HS-5 (cell line): ENCODE results near the gene LAD1.
A peak's percentile ranks its signal among the peaks of the same experiment; 100 is the strongest.

Source experiments
- DNase-seq: peaks from one replicate; pipeline ENCODE4 v3.0.0-alpha.2; 2012; ENCODE audit warnings: low read depth

The LAD1 gene

DNA sequence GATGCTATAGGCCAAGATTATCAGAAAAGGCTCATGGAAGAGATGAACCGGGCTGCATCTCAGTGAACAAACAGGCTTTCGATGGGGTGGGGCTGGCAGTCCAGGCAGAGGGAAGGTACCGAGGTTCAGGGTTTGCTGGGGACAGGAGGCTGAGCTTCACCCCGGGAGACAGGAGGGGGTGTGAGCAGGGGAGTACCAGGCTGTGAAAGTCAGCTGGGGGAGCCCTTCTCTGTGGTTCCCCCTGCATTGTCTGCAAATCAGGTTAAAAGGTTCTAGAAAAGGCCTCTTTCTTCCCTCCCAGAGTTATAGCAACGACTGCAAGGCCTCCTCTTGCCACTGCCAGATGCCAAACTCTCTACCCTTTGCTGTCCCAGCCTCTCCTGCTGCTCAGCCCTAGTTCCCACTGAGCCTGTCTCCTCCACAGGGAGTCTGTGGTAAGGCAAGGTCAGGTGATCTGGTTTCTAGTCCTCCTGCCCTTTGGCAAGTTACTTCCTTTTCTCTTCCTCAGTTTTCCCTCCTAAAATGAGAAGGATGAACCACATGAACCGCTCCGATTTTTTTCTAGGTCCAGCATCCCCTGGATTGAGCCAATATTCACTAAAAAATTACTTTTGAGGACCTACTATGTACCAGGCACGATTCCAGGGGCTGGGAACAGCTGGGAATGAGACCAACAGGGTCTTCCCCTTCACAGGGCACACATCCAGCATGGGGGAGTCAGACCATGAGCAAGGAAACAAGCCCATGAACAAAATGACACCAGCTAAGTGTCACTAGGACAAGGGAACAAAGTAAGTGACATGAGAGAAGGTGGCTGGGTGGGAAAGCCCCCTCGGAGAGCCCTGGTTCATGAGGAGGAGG, 7.2 kb downstream of the LAD1 start:
- DNase-seq = no peak

- no peak for DNase-seq
Measured at GRCh38 chr1:201391225-201391624, 7.9 kb downstream of the LAD1 start.

GRCh38 chr1:201389051-201389450, 10.1 kb downstream of the LAD1 start:
- no peak for DNase-seq

DNA sequence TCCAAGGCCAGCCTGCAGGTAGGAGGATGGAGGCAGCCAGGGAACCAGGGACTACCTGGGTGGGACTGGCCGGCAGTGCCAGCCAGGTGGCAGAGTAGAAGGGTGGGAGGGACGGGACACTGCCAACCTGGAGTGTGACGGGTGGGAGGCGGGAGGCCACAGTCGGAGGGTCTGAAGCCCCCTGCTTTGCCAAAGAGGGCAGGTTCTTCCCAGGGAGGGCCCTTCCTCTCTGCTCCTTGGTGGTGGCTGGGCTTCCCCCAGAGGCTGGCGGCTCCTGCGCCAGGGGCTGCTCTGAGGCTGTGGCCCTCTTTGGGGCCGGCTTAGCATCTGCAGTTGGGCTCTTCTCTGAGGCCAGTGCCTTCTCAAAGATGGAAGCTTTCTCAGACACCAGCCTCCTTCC, 12.9 kb downstream of the LAD1 start:
- no peak for DNase-seq

GRCh38 chr1:201385299-201385891, 13.7 kb downstream of the LAD1 start:
- no peak for DNase-seq

DNA sequence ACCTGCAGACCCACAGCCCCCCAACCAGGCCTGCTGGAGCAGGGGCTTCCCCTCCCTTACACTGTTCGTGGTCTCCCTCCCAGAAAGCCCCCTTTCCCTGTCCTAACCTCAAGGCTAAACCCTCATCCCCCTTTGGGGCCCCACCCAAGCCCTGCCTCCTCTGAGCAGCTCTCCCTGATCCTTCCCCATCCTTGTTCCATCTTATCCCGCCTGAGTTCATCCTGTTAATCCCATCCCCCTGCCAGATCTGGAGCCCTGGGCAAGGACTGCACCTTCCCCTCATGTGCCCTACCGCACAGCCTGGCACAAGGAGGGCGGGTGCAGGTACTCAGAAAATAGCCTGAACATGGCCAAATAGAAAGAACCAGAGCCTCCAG, 14.7 kb downstream of the LAD1 start:
- DNase-seq = no peak

DNA sequence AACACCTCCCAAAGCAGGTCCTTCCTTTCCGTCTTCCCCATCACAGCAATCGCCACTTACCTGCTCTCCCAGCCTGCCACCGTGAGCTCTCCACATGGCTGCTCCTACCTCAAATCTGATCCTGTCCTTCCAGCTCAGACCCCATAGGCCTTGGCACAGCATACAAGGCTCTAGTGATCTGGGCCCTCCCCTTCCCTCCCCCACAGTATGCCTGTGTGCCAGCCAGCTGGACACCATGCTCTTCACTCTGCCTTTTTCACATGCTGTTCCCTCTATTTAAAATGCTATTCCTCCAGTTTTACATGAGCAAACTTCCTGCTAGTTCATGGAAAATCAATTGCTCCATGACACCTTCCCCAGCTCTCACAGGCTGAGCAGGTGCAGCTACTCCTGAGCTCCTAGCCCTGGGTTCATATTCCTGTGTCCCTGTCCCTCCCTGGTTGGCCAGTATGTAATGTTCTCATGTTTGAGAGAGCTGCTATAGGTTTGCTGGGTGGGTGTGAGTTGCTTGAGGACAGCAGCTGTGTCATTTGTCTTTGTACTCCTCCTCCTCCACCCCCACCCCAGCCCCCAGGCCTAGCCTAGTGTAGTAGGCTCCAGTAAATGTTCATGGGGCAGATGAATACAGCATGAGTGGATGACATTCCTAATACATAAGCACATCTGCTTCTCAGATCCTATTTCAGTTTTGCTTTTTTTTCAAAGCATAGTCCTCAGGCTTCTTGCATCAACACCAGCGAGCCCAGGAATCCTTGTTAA, 15.3 kb downstream of the LAD1 start:
- peak; percentile 88 for DNase-seq

DNA sequence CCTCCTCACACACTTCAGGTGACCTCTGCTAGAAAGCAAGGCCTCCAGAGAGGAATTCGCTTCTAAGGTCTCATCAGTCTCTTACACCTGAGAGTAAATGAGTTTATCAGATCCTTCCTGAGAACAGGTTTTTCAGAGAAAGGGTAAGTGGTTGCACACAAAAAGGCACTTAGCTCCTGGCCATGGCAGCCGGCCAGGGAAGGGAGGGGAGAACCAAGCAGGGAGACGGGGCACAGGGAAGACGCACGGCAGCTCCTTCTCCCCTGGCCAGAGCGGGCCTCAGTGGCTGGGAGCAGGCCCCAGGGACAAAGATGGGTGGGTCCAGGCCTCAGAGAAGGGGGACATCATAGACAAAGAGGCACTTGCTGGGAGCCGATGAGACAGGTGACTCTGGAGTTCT, 18.0 kb downstream of the LAD1 start:
- no peak for DNase-seq

- no peak for DNase-seq
Measured at GRCh38 chr1:201379733-201380242, 19.3 kb downstream of the LAD1 start.

GRCh38 chr1:201378804-201379203, 20.3 kb downstream of the LAD1 start:
- DNase-seq = no peak

GRCh38 chr1:201377611-201378092, 21.5 kb downstream of the LAD1 start, which contains the start of gene TNNT2:
Gene TNNT2 (minus strand): TSS chr1:201377680. CDS start chr1:201373254, 4,426 bp downstream.
- DNase-seq = no peak

DNA sequence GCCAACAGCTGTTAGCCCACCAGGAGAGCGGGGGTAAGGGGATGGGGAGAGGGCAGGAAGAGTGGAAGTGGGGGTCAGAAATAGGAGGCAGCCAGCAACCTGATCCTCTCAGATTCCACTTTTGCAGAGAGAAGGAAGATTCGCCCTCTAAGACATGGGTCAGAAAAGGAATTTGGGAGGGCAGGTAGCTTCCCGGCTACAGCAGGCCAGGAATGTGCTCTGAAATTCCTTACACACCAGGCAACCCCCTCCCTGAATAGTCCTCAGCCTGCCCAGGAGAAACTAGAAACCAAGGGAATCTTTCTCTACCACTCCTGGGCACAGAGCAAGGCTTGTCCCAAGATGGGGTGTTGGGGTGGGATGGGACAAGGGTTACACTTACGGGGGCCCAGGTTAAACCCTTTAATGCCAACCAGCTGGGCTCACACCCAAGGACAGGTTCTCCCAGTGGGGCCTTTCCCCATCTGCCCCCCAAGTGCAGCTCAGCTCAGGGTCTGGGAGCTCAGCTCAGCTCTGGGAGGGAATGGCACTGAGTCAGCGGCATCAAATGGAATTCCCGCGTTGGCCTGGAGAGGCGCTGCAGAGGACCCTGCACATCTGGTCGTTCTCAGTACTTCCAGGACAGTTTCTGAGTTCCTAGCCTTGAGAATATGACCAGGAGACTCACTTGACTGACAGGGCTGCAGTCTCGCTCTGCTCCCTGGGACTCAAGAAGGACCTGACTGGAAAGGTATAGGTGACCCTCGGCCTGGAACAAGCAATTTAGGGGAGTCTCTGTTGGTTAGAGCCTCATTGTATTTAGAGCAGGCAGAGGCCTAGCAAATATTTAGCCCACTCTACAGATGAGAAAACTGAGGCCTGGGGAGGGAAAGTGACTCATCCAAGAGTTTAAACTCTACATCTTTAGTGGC, 22.4 kb downstream of the LAD1 start:
- DNase-seq = no peak

DNA sequence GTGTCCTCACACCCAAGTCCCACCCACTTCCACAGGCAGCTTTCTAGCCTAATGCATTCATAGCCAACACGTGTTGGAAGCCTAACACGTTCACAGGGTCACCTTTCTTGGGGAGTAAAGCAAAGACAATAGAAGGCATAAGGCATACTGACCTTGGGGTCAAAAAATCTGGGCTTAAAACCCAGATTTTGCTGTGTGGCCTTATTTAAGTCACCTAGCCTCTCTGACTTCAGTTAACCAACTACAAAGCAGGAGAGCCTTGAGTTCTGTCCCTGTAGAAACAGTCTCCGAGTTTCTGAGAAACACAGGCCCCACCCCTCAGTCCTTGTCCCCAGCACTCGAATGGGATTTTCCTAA, 23.0 kb downstream of the LAD1 start:
- DNase-seq = no peak

GRCh38 chr1:201375169-201375568, 24.0 kb downstream of the LAD1 start:
- no peak for DNase-seq

DNA sequence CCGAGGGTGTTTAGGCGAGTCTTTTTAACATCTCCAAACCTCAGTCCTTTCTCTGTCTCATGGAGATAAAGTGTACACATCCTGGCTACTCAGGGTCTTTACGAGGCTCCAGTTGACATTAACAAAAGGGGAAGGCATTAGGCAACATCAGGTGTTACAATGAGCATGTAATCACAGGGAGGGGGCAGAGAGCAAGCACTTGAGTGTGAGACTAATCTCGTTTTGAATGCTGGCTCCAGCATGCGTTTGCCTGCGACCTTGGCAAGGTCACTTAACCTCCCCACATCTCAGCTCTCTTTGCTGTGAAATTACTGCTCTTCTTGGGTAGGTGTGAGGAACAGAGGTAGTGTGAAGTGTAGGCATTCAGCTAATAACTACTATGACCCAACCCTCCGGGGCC, 24.8 kb downstream of the LAD1 start:
- no peak for DNase-seq

DNA sequence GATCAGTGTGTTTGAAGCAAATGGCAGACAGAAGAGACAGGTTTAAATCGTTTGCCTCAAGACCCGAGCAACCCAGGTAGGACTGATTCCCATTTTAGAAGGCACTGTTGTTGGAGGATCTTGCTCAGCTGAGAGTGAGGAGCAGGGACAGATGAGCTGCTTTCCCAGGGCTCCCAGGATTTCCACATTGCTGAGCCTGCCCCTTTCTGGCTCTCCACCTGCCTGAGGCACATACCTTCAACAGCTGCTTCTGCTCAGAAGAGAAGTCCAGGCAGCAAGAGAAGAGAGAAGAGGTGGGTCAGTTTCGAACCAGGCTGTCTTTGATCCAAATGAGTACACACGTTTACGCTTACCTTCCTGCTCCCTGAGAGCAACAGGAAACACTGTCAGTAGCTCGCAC, 27.3 kb downstream of the LAD1 start:
- DNase-seq = no peak

GRCh38 chr1:201371276-201371675, 27.8 kb downstream of the LAD1 start:
- DNase-seq = no peak

GRCh38 chr1:201370500-201370899, 28.6 kb downstream of the LAD1 start:
- no peak for DNase-seq

GRCh38 chr1:201369209-201369608, 29.9 kb downstream of the LAD1 start:
- DNase-seq = no peak

- no peak for DNase-seq
Measured at GRCh38 chr1:201366696-201367095, 32.4 kb downstream of the LAD1 start.

- DNase-seq = no peak
Measured at GRCh38 chr1:201365251-201365650, 33.9 kb downstream of the LAD1 start.

DNA sequence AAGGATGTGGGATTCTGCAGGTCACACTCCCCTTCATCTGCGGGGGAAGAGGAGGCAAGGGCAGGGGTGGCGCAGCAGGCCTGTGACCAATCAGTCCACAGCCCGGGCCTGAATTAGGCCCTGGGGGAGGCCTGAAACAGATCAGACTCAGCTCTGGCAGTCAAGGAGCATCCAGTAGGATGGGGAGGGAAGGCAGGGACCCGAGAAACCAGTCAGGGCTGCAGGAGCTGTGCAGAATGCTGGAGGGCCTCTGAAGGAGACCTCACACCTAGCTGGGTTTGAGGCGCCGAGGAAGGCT, 34.4 kb downstream of the LAD1 start:
- DNase-seq = no peak
